Muscle of leg (tissue), 9 donors: ENCODE measurements around the gene HABP4. TPM values are rescaled to one million over a fixed set of nuclear protein-coding genes. Genes with fewer than 3 reads are reported as not detected.

Experiments
- polyA plus RNA-seq, 8 donors: library from polyadenylated mRNA; unstranded; fragments of 120-200 nt; gene quantifications; one replicate each; pipeline versions ENCODE4 v1.2.1 to v1.2.3, GENCODE V29; 2013; ENCODE audit warnings: inconsistent platforms in 1 of 8, low replicate concordance in 1 of 8; ENCODE audit not compliant: insufficient read length in 8 of 8, insufficient read depth in 1 of 8
- total RNA-seq: library from RNA; stranded (reverse); fragments of 120-200 nt; gene quantifications from one replicate; pipeline ENCODE4 v1.2.4, GENCODE V29; 2013

Gene HABP4
- total and polyA plus RNA-seq, 9 donors: 7.7 to 15.4 (median 12.2) TPM

Other genes with a start within 250 kb of the HABP4 start
- 0.53 TPM for gene HSD17B3, start 148.0 kb upstream of the HABP4 start, total RNA-seq
- gene HSD17B3, start 148.0 kb upstream of the HABP4 start, polyA plus RNA-seq: 1 to 10 TPM in 2 of 8 donors, under 1 TPM in 5, not detected in 1; 0.24 to 1.6 (median 0.45) TPM
- 14.6 TPM for gene SLC35D2, start 66.5 kb upstream of the HABP4 start, total RNA-seq
- 10 to 100 TPM; 24.0 to 27.6 (median 25.4) TPM for gene SLC35D2, start 66.5 kb upstream of the HABP4 start, polyA plus RNA-seq
- 5.8 TPM for gene ZNF367, start 31.8 kb upstream of the HABP4 start, total RNA-seq
- gene ZNF367, start 31.8 kb upstream of the HABP4 start, polyA plus RNA-seq: 1 to 10 TPM; 6.7 to 9.8 (median 7.6) TPM
- gene CDC14B, start 169.7 kb downstream of the HABP4 start, total RNA-seq: 16.0 TPM
- gene CDC14B, start 169.7 kb downstream of the HABP4 start, polyA plus RNA-seq: 10 to 100 TPM; 12.9 to 19.0 (median 14.6) TPM
- gene PRXL2C, start 205.1 kb downstream of the HABP4 start, total RNA-seq: 15.2 TPM
- 10 to 100 TPM in 5 of 8 donors, 1 to 10 TPM in 3; 7.7 to 16.5 (median 10.4) TPM for gene PRXL2C, start 205.1 kb downstream of the HABP4 start, polyA plus RNA-seq